GM21723 (cell line): ENCODE measurements around the gene ADAMTS17.
"Not testable (repeated sequence)": the region's sequence is repeated elsewhere in the genome, so short reads cannot be mapped to it uniquely, and the experiment has no call there.

Source experiments
- ATAC-seq: cut with Tn5 transposase; IDR thresholded peaks from one replicate; pipeline ENCODE4 v1.9.1; 2021; ENCODE audit warnings: mild to moderate bottlenecking, moderate library complexity; ENCODE audit not compliant: unreplicated experiment

Gene ADAMTS17

DNA sequence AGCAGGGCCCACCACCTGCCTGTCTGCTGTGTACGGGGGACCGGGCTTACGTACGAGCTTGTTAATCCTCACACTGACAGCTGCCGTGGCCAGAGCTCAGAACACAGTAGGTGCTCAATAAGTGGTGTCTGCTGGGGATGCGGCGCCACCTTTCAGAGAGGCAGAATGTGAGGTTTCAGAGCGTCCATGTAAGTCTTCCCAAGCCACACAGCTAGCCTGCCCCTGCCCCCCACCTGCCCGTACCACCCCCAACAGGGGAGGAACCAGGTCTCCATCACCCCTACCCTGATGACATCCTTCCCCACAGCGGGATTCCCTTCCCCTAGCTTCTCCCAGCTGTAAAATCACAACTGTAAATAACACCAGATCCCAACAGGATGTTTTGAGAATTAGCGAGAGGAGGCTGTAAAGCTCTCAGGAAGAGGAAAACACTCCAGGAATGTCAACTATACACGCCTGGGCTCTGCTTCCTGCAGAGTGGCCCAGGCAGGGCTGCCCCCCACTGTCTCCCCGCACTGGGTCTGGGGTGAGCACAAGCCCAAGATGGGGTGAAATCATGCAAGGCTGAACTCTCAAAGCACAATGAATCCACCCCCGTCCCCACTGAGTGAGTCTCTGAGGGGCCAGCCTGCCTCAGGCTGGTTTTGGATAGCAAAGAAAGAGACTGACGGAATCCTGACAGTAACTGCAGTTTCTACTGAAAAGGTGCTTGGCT lies 358.4 kb downstream of the ADAMTS17 start:
- ATAC-seq: no peak

DNA sequence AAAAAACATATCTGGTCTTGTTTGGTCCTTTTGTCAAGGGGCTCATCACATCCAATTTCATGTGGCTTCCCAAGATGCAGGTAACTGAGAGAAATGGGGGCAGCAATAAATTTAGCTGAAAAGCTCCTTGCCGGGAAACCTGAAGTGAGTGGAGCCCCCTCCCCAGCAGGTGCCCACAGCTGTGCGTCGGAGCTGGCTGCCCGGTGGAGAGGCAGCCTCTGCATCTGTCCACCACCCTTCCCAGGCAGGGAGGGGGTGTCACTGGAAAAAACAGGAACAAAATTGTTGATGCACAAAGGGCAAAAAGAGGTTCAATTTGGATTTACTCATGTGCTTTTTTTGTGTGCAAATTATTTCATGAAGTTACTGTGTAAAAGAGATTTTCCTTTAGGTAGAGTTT lies 359.1 kb downstream of the ADAMTS17 start:
- ATAC-seq: no peak

DNA sequence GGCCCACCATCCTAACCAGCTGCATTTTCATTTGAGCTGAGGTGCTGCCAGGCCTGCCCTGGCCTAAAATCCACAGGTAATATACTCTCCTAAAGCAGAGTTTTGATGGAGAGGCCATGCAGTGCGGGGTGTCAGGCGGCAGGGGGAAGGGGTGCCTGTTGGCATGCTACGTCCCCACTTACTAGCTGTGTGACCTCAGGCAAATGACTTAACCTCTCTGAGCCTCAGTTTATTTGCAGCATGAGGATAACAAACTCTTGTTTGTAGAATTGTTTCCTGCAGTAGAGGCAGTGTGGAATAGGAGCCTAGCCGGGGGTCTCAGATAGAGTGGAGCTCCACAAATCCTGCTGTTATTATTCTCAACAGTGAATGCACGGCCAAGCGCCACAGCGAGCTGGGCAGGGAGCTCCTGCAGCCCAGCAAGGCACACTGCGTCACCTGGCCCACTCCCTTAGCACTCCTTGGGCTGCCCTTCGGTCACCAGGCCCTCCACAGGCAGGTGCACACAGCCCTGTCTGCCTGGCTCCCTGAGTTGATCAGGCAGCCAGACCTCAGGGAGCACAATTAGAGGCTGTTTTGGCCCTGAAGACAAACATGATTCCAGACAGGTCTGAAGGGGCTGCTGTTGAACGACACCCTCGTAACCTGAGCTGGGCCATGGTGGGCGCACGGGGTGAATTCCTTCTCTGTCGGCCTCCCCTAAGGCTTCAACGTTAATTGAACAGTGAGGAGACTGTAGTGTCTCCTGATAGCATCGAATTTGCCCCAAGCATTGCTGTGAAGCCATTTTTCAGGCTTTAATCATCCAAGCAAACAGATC lies 359.7 kb downstream of the ADAMTS17 start:
- ATAC-seq: no peak

DNA sequence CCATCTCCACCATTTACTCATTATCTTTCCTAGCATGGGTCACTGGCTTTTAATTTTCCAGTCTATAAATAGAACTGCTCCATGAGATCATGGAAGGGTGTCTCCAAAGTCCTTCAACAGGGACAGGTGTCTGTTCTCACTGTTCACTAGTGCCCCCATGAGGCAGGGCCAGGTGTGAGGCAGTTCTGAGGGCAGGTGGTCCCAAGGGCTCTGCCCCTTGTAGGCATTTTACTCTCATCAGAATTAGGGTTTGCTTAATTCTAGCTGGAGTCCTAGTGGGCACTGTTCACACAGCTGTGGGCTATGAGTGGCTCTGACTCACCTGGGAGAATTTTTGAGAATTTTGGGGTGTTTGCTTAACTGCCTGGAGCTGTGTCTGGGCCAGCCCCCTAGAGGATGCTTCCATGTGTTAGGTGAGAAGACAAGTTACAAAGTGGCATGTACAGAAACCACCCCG lies 360.6 kb downstream of the ADAMTS17 start:
- no peak for ATAC-seq

DNA sequence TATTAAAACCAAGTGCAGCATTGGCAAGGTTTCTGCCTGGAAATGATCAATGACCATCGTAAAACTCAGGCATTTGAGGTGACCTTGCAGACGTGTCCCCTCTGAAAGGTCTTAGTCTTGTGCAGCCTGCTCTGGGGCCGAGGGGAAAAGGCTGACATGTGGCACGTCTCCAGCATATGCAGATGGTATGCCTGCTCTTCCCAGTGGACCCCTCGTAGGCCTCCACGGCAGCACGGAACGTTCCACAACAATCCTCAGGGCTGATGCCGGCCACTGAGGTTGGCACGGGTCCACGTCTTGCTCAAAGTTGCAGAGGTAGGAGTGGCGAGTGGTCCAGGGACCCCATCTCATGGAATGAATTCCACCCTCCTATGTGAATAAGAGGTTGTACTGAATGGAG lies 361.0 kb downstream of the ADAMTS17 start:
- ATAC-seq: no peak

DNA sequence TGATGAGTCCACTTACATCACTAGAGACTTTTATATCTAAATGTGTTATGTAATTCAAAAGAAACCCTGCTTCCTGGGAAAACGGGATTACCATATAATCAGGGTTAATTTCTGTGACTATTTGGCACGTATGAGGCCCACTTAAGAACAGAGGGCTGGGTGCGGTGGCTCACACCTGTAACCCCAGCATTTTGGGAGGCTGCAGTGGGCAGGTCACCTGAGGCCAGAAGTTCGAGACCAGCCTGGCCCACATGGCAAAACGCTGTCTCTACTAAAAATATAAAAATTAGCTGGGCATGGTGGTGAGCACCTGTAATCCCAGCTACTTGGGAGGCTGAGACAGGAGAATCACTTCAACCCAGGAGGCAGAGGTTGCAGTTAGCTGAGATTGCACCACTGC lies 361.9 kb downstream of the ADAMTS17 start:
- ATAC-seq: not testable (repeated sequence)

DNA sequence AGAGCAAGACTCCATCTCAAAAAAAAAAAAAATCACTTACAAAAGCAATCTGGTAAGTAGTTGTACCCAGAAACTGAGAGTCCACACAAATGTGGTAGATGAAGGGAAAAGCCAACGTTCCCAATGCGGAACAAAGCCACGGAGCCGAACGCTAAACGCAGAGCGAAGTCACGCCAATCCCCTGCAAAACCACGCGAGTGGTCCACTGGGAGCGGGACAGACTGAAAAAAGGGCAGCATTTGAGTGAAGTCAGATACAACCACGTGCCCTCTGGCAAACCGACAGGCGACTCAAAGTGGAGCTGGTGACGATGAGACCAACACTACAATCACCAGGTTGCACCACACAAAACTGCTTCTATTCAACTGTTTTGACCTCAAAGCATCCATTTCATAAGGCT lies 362.4 kb downstream of the ADAMTS17 start:
- ATAC-seq: no peak

DNA sequence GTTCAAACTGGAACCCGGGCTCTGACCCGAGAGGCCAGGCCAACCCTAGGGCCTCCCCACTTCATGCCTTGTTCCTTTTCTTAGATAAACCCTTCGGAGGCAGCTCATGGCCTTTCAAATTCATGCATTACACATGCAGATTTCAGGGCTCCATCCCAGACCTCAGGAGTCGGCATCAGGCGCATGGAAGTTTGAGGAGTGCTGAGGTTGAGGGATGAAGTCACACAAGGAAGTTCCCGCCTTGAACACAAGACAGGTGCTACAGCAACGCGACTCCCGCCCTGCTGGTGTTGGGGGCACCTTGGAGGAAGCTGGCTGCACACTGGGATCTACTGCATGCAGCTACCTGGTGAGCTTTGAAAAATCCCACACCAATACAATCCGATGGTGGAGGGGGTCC lies 363.3 kb downstream of the ADAMTS17 start:
- ATAC-seq: no peak

DNA sequence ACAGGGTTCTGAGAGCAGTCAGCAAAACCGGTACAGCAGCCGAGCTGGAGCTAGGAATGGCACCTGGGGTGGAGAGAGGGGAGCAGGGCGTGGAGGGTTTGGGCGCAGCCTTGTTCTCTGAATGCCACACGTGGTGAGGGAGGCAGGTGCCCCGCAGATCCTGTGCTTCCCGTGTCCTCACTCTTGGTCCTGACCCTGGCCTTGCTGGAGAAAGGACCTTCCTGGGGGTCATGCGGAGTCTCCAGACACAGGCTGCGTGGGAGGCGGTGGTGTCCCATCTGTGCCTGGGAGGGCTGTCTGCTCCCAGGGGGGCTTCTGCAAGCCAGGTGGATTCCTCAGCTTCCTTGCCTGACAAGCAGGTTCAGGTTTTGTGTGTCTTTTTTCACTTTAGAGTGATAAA lies 363.8 kb downstream of the ADAMTS17 start:
- ATAC-seq: no peak

DNA sequence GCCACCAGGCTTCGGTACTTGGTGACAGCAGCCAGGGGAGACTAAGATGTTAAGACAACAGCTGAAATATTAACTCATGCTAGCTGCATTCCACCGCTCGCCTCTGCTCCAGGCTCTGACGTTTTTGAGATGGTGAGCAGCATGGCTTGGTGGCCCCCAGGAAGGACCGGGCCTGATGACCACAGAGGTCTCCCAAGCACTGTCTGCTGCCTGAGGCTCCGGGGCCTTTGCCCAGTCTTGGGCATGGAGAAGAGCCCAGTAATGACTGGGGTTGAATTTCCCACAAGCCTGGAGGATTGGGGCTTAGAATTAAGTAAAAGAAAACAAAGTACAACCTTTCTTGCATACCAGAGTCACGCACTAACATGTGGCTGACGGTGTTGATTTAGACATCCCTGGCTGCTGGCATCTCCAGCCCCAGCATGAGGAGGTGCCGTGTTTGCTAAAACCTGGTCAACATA lies 364.9 kb downstream of the ADAMTS17 start:
- no peak for ATAC-seq

DNA sequence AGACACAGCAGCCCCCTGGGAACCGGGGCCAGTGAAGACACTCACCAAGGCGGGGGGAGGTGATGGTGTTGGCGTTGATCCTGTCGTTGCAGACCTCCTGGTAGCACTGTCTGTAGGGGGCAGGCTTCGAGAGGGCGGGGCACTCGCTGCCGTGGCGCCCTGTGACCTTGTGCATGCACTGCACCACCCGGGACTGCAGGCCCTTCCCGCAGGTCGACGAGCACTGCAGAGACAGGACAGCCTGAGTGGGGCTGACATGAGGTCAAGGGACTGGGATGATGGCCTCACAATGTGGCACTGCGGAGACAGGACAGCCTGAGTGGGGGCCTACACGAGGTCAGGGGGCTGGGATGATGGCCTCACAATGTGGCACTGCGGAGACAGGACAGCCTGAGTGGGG lies 365.8 kb downstream of the ADAMTS17 start:
- ATAC-seq: no peak

DNA sequence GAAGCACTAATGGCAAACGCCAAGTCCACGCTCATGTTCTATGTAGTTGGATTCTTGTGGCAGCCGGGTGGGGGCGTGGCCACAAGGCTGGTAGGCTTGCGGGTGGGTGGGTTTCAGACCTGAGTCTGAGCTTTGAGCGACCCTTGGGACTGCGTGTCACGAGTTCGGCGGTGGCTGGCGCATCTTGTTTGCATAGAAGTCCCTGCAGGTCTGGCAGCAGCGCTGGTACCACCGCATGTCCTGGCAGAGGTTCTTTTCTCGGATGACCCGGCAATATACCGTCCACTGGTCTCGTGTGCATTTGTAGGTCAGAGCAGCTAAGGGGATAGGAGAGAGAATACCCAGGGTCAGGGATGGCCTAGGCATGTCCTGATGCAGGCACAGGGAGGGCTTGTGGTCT lies 367.5 kb downstream of the ADAMTS17 start:
- no peak for ATAC-seq

DNA sequence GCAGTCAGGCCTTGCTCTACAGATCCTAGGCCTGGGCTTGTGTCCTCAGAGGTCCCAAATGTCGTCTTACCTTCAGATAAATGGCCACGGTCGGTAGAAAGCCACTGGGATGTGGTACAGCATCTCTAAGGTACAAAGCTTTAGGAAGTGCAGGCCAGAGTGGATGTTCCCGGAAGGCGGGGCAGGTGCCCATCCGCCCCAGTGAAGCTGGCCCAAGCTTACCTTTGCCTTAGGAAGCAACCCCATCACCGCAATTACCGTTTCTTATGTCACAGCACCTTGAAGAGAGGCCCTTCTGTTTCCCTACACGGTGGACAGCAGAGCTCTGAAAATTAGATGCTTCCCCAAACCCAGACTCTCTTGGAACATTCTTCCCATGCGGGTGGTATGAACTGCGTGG lies 368.4 kb downstream of the ADAMTS17 start:
- ATAC-seq: no peak

DNA sequence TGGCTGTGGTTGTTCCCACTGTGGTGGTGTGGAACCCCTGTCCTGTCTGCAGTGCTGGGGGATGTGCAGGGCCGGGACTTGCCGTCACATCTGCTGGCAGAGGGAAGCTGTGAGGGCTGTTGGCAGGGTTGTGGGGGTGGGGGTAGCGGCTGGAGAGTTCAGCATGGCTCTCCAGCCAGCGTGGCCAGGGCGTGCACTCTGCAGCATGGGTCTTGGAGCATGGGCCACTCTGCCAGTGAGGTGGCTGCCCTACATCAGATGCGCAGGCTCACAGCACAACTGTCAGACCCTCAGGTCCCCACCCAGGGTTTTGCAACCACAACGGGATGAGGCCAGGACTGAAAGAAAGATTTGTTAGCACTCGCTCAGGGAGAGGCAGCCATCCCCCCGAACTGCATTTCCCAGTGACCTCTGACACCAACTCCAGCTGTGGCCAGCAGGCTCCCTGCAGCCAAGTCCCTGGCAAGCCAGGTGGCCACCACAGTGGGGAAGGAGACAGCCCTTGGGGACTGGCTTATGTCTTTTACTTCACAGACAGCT lies 370.8 kb downstream of the ADAMTS17 start:
- no peak for ATAC-seq

DNA sequence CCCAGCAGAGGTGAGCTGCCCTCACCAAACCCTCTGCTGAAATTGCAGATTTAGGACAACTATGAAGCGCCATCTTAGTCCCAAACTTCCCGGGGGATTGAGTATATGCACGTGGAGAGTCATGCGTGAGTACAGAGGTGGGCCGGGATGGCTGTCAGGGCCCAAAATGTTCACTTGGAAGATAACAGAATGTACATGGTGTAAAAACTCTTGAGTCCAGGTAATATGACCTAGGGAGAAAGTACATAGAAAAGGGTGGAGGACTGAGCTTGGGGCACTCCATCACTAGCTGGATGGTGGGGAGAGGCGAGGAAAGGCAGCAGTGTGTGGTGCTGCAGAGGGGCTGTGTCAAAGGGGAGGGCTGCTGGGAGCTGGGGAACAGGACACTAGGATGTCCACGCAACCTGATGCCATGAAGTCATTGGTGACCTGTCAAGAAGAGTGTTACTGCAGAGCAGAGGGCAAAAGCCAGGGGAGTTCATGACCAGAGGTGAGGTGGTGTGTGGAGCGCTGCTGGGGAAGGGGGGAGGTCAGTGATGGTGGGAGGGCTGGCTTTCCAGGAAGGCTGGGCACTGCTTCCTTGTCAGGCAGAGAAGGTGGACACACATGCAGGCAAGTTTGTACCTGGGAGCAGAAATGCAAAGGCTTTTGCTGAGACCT lies 372.4 kb downstream of the ADAMTS17 start:
- no peak for ATAC-seq

DNA sequence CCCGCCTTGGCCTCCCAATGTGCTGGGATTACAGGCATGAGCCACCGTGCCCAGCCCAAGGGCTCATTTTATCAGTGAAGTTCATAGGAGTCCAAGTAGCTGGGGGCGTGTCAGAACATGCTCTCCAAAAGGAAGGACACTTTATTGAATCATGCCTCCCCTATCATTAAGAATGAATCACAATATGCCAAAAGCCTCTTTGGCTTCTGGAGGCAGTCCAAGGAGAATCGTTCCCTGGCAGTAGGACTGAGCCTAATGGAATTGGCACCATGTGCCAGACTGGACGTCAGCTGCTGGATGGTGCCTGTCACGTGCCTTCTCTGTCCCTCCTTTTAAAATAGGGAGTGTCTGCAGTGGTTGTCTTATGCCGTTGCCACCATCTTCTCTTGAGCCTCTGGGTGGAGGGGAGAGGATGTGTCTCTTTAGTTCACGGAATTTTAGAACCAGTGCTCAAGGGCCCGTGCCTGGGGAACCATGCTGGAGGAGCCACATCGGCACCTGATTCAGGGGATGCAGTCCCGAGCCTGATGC lies 373.9 kb downstream of the ADAMTS17 start:
- ATAC-seq: no peak

DNA sequence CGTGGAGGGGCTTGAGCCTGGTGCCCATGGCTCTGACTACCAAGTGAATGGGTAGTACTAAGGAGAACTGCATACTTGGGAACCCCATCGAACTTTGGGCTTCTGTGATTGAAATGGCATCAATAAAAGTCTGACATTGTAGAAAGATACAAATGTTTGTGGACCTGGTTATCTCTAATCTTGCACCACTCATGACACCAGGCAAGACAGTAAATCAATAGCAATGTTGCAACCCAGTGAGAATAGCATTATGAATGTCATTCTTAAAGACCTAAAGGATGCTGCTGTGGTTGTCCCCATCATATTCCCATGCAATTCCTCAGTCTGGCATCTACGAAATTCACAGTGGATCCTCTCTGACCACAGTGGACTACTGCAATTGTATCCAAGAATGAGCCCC lies 375.0 kb downstream of the ADAMTS17 start:
- ATAC-seq: no peak

DNA sequence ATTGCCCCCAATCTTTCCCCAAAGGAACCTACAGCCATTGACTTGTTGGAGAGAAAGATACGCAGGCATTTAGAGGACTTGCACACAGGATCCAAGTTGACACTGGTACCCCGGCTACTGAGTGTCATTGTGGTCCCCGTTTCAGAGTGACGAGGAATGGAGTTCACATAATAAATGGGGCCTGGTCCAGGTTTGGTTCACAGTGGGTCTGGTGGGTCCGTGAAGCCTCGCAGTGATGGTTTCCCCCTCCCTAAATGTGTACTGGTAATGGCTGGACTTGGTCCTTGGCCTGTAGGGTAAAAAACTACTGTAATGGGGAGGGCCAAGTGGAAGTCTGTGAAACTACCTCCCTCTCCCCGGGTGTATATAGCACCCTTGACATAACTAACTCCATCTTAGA lies 376.4 kb downstream of the ADAMTS17 start:
- ATAC-seq: no peak

DNA sequence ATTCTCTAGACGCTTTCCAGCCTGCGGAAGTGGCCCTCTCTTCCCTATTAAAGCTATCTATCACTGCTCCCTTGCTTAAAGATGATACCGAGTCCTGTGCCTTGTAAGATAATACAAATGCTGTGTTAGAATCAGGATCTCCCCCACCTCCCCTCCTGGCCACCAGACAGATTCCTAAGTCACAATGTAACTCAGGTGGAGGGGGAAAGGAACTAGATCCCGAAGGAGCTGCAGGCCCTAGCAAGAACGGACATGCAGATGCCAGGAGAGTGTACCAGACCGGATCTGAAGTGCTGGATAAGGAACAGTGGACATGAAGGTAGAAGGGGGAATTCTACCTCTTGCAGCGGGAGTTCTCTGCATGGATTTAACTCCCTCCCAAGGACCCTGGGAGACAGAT lies 377.8 kb downstream of the ADAMTS17 start:
- ATAC-seq: no peak

DNA sequence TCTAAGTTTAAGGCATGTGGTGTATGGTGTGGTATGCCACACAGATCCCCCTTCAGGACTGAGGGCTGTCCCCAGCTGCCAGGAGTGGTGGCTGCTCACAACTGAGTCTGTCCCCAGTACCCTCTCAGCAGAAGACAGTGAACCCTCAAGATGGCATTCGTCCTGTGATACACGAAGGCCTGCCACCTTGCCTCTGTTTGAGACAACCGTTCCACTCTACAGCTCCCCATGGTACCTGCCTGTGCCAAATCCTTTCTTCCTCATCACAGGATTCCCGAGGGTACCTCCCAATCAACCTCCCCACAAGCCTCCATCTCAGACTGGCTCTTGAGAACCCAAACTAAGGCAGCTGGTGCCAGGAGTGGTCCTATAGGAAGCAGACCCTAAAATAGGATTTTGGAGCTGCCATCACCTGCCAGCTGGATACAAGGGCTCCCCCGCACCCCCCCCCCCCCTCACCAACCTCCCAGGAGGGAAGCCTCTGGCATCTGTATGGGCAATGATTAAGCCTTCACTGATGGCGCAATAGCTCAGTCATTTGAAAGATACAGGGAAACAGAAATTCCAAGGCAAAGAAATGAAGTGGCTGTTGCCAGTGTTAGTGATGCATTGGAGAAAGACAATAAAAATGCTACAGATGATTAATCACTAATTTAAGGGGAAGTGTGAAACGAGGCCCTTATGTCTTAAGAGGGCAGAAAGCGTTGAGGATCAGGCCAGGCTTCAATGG lies 378.5 kb downstream of the ADAMTS17 start:
- no peak for ATAC-seq
